Endometrial microvascular endothelial cells (primary cell): ENCODE measurements around the gene KRTAP4-8. TPM values are rescaled to one million over a fixed set of nuclear protein-coding genes. Genes with fewer than 3 reads are reported as not detected.
"Not testable (repeated sequence)": the region's sequence is repeated elsewhere in the genome, so short reads cannot be mapped to it uniquely, and the experiment has no call there.

Experiments used
- in situ Hi-C: cut with HindIII; loops from 2 replicates; pipeline ENCODE4 v1.10.0; 2017; ENCODE audit warnings: low sequenced_read_pairs, low pct_unique_long_range_greater_than_20kb; ENCODE audit errors: inconsistent ontology term
- total RNA-seq: library from RNA; depleted of rRNA; stranded (reverse); fragments of >200 nt; gene quantifications from one replicate; pipeline ENCODE4 v1.2.3, GENCODE V29; 2015; ENCODE audit errors: inconsistent ontology term

KRTAP4-8 gene
- total RNA-seq, result not detected

DNA sequence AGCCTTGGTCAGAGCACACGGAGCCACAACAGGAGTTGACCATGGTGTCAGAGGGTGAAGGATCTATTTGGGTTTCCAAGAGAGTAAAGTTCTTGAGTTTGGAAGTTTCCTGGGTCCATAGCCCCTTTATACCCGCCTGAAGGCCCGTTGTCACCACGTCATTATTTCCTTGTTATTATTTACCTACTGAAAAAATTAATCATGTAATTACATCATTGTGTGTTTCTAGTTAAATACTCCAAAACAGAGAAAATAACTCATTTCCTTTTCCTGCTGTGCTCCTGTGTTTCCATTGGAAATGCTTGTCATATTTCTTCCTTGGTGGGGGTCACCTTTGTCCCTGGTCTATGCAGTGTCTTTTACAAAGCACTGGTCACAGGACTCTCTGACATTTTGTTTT is at the start of gene KRTAP4-8:
Gene KRTAP4-8 (minus strand): TSS at position 101 of the 400 bp plus-strand sequence. CDS start 58 bp downstream, at position 43.
- in situ Hi-C loops, result no loop called here

DNA sequence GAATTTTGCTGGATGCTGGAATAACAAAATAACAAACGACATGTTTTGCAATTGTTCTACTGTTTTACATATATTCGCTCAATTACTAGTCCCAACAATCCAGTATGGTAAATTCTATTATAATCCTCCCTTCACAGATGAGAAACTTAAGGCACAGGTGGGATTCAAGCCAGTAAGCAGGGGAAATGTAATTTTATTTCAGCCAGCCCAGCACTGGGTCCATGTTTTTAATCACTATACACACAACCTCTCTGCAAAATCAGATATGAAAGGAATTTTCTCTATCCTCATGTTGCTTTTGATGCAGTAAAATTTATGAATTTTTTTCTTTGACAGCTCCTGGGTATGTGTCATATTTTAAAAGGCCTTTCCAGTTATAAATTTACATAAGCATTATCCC is 47.3 kb upstream of the KRTAP4-8 start:
- in situ Hi-C loops, result no loop called here

DNA sequence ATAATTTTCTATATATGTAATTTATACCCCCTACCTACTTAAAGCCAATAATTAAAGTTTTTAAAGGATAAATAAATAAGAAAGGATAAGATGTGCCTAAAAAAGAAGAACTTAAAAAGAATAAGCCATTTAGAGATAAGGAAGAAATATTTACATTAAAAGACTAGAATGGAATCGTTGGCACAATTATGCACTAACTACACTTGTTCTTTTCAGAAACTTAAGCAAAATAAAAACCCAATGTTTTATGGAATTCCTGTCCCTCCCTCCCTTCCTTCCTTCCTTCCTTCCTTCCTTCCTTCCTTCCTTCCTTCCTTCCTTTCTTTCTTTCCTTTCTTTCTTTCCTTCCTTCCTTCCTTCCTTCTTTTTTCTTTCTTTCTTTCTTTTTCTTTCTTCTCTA is 46.9 kb upstream of the KRTAP4-8 start:
- in situ Hi-C loops, result no loop called here

DNA sequence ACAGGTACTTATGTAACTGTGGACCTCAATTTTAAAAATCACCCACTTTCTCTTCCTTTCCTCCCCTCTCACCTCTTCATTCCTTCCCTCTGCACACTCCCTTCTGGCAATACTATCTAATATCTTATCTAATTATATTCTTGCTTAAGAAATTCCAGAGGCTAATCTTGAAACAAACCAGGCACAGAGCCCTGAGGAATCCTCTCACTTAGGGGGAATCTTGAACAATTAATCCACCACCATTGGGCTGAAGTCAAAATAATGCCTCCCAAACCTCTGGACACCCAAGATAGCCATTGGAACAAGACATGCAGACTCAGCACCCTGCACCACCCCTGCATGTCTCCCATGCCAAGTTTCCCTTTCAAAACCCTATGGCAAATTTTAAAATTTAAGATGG is 43.4 kb upstream of the KRTAP4-8 start:
- in situ Hi-C loops, result no loop called here

DNA sequence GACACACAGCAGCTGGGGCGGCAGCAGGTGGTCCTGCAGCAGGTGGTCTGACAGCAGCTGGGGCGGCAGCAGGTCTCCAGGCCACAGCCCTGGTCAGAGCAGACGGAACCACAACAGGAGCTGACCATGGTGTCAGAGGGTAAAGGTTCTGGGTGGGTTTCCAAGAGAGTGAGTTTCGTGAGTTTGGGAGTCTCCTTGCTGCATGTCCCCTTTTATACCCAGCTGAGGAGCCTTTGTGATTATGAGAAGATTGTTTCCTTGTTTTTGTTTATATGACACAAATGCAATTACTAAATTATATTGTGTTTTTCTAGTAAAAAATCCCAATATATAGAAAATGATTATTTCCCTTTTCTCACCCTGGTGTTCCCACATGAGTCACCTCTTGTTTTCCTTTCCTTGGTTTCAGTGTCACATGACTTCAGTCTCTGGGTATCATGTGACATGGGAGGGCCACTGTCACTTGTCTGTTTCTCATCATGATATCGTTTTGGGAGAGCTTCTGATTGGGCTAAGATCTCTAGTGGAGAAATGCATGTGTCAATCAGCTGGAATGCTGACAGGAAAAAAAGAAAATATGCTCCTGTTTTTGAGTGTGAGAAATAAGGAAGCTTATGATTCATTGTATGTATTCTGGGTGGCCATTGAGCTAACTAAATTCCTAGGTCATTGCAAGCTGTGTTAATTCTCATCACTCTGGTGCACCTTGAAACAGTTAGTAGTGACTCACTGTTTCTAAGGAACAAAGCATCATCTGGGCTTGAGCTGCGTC is 42.6 kb upstream of the KRTAP4-8 start, which contains the start of gene KRTAP4-6:
Gene KRTAP4-6 (minus strand): TSS at position 185 of the 772 bp plus-strand sequence. CDS start 57 bp downstream, at position 128.
- in situ Hi-C loops, result no loop called here

DNA sequence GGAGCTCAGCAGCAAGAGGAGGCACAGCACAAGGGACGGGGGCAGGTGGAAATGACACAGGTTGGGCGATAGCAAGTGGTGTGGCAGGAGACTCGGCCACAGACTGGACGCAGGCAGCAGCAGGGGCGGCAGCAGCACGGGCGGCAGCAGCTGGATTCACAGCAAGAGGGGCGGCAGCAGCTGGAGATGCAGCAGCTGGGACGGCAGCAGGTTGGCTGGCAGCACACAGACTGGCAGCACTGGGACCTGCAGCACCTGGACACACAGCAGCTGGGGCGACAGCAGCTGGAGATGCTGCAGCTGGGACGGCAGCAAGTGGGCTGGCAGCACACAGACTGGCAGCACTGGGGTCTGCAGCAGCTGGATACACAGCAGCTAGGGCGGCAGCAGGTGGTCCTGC is 41.9 kb upstream of the KRTAP4-8 start:
- in situ Hi-C loops, result not testable (repeated sequence)

DNA sequence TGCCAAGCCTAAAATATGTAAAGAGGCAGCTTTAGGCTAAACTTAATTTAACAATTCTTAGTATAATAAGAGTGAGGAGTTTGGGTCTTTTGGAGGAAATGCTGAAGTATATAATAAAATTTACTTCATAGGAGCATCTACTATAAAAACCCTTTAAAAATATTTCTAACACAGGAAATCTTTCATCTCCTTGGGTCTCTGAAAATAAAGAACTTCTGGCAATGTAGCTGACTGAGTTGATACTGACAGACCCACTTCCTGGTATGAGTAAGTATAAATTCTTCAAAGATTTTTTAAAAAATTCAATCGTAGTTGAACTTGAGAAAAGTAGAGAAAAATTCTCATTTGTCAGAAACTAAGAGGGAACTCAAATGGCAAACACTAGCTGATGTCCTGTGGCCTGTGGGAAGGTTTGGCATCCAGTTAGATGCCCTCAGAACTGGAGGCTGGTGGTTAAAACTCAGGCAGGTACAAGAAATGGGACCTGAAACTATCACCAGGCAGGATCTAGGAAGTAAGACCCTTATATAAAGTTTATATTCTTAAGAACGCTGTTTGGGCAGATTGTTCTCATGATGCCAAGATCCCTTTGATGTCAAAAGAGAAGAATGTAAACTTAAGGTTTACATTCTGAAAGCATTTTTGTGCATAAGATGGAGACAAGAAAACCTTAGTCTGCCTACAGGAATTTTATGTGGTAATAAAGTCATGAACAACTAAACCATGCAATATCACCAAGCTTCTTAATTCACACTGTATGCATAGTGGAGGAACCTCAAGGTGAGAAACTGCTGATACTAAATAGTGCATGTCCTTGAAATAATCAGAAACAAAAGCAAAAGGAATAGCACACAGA is 36.2 kb upstream of the KRTAP4-8 start:
- in situ Hi-C loops, result no loop called here

DNA sequence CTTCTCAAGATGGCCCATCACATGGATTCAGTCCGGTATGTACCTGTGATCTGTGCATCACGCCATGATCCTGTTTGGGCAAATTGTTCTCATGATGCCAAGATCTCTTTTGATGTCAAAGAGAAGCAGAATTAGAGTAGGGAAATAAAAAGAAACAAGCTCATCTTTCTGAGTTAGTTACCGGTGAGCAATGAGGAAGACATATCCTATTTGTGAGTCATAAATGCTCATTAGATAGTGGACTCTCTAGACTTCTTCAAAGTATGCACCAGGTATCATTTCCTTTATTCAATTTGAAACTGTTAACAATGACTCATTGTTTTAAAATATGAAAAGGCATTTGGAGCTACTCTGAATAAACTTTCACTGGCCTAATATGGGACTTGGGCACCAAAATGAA is 34.0 kb upstream of the KRTAP4-8 start:
- in situ Hi-C loops, result no loop called here

DNA sequence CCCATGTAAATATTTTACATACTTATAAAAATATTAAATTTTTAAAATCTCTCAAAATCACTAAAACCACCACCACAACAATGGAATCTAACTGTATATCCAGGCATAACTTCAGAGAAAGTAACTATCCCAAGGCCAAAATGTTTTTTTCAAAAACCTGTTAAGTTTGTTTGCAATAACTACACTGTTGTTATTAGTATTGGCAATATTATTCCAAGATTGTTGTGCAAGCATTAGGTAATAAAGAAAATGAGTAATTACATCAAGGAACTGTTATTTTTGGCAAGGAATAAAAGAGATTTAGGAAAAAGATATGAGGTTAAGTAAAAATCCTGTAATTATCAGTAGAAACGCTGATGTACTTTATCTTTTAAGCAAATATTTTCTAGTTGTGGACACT is 29.4 kb upstream of the KRTAP4-8 start:
- in situ Hi-C loops, result no loop called here

DNA sequence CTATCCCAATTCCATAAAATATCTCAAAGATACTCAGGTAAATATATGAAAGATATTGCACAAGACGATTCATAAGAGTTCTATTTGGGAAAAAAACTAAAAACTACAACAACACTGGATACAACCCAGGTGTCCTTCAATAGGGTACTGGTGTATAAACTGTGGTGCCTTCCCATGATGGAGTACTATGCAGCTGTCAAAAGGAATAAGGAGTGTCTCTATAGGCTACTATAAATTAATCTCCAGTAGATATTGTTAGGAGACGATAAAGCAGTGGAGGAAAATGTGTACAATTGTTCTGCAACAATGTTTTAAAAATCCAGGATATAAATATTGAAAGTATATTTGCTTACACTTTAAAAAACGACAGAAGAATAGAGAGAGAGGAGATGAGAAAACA is 28.5 kb upstream of the KRTAP4-8 start:
- in situ Hi-C loops, result no loop called here

DNA sequence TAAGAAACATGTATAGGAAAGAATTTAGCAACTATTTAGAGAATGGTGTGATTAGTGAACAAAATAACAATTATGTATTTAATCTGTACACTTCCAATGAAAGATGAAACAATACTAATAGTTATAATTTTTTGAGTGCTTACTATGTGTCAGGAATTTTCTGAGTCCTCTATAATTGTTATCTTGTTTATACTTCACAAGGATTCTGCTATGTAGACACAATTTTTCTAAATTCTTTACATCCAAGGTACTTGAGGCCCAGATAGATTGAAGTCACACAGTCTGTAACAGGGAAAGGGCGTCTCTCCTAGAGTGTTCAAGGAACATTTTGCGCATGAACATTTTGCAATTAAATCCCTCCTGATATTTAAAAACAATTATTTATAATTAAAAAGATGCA is 27.1 kb upstream of the KRTAP4-8 start:
- in situ Hi-C loops, result no loop called here

DNA sequence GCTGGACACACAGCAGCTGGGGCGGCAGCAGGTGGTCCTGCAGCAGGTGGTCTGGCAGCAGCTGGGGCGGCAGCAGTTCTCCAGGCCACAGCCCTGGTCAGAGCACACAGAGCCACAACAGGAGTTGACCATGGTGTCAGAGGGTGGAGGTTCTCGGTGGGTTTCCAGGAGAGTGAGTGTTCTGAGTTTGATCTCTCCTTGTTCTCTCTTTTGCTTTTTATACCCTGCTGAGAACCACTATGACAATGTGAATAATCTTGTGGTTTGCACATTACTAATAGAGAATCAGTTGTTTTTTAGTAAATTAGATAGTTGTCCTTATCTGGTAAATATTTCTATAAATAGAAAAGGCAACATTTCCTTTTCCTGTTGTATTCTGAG is 26.0 kb upstream of the KRTAP4-8 start, which contains the start of gene KRTAP4-12:
Gene KRTAP4-12 (minus strand): TSS at position 192 of the 381 bp plus-strand sequence. CDS start 60 bp downstream, at position 132.
- in situ Hi-C loops, result not testable (repeated sequence)

DNA sequence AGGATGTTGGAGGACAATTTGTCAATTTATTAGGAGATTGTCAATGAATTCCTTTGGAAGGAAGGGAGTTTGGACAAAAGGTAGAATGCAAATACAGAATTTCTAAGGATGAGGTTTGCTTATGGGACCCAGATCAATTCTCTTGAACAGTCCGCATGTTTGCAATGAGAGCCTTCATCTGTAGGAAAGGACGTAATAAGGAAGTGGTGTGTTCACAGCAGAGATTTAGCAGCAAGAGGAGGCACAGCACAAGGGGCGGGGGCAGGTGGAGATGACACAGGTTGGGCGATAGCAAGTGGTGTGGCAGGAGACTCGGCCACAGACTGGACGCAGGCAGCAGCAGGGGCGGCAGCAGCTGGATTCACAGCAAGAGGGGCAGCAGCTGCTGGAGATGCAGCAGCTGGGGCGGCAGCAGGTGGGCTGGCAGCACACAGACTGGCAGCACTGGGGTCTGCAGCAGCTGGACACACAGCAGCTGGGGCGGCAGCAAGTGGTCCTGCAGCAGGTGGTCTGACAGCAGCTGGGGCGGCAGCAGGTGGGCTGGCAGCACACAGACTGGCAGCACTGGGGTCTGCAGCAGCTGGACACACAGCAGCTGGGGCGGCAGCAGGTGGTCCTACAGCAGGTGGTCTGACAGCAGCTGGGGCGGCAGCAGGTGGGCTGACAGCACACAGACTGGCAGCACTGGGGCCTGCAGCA is 25.5 kb upstream of the KRTAP4-8 start:
- in situ Hi-C loops, result not testable (repeated sequence)

DNA sequence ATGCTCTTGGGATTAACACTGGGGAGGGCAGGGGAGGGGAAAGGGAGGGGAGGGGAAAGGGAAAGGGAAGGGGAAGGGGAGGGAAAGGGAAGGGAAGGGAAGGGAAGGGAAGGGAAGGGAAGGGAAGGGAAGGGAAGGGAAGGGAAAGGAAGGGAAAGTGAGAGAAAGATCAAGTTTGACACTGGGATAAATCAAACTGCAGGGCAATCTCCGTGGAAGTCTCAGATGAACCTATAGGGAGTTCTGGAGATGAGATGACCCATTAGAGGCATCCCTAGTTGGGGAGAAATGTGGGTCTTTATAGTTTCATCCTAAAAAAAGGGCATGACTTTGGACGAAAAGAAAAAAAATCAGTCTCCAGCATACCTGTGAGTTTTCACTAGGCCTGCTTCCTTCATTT is 23.8 kb upstream of the KRTAP4-8 start:
- in situ Hi-C loops, result no loop called here

DNA sequence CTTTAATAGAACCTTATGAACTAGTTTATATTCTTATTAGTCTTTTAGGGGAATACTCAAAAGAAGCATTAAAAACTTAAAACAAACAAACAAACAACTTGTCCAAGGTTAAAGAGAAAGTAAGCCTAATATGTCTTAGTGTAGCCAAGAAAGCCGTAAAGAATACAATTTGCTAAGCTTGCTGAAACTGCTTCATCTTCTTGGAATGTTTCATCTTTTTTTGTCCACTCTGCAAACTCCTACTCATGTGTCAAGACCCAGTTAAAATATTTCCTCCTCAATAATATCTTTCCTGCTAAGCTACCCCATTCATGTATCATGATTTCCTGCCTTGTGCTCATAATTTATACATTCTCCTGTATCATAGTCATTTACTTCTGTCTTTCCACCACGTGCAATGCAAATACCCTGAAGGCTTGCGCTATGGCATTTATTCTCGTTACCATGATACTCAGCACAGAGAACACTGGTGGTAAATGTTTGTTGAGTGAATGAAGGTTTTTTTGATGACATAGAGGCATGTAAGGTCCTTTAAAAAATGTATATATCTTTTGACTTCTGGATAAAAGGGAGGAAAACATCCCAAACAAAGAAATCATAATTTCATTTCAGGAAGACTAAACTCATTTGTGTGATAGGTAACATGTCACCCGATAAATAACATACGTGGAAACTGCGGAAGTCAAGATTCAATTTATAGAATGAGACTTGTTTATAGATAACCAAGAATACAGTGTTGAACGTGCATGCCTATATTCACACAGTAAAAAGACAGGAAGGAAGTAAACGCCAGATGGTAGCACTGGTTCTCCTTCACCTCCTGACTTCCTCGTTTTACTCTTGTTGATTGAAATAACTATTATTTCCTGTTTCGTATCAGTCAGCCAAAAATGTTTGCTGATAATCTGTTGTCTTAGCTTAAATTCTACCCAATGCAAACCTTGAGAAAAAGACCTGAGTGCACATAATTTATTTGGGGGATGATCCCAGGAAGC is 22.1 kb upstream of the KRTAP4-8 start:
- in situ Hi-C loops, result not testable (repeated sequence)

DNA sequence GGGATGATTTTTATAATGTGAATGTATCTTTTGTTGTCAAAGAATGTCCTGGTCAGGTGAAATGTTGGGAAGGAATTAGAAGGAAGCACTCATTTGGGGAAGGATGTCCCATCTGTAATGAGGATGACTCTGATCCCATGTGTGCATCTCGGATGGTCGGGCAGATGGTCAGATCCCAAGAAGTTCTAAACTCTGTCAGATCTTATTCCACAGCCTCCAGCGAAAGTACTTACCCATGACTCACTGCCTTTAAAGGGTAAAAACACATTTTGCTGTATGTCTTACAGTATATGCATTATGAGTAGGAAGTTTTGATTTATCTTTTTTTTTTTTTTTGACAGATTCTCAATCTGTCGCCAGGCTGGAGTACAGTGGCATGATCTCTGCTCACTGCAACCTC is 20.8 kb upstream of the KRTAP4-8 start:
- in situ Hi-C loops, result no loop called here

DNA sequence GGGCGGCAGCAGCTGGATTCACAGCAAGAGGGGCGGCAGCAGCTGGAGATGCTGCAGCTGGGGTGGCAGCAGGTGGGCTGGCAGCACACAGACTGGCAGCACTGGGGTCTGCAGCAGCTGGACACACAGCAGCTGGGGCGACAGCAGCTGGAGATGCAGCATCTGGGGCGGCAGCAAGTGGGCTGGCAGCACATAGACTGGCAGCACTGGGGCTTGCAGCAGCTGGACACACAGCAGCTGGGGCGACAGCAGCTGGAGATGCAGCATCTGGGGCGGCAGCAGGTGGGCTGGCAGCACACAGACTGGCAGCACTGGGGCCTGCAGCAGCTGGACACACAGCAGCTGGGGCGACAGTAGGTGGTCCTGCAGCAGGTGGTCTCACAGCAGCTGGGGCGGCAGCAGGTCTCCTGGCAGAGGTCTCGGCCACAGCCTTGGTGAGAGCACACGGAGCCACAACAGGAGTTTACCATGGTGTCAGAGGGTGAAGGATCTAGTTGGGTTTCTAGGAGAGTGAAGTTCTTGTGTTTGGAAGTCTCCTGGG is 20.0 kb upstream of the KRTAP4-8 start, which contains the start of gene KRTAP4-11:
Gene KRTAP4-11 (minus strand): TSS at position 528 of the 541 bp plus-strand sequence. CDS start 58 bp downstream, at position 470.
- in situ Hi-C loops, result not testable (repeated sequence)

DNA sequence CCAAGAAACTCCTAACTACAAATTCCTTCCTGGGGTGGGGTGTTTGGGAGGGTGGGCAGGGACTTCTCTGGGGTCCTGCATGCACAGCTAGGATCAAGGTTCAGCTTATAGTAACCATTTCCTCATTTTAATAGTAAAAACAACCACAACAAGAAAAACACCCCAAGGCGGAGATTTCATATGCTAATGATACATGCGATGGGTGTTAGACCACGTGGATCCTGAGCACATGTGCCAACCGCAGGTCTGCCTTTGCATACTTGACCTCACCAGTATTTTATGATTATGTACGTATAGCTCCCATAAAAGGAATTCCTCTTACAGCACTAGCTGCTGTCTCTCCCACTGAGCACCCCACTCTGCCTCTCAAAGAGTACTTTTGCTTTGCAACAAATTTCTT is 18.4 kb upstream of the KRTAP4-8 start:
- in situ Hi-C loops, result no loop called here
